ENCODE results near the gene REC114.
"Not testable (repeated sequence)": the region's sequence is repeated elsewhere in the genome, so short reads cannot be mapped to it uniquely, and the experiment has no call there.

The REC114 gene

GRCh38 chr15:73442968-73443367 lies at the start of gene REC114:
Gene REC114 (plus strand): TSS chr15:73443164. CDS start chr15:73443186, 22 bp downstream.
- DNase-seq (ENCODE audit: low read depth in 4 of 4, low spot score in 1 of 4): no peak

GRCh38 chr15:73393336-73393735 lies 49.6 kb upstream of the REC114 start:
- DNase-seq (ENCODE audit: low read depth in 4 of 4, low spot score in 1 of 4): no peak

GRCh38 chr15:73394782-73395181 lies 48.2 kb upstream of the REC114 start:
- no peak for DNase-seq (ENCODE audit: low read depth in 4 of 4, low spot score in 1 of 4)

GRCh38 chr15:73395671-73396070 lies 47.3 kb upstream of the REC114 start:
- no peak for DNase-seq (ENCODE audit: low read depth in 4 of 4, low spot score in 1 of 4)

- no peak for DNase-seq (ENCODE audit: low read depth in 4 of 4, low spot score in 1 of 4)
These were observed 45.5 kb upstream of the REC114 start for GRCh38 chr15:73397461-73397860.

GRCh38 chr15:73398861-73399260 lies 44.1 kb upstream of the REC114 start:
- DNase-seq (ENCODE audit: low read depth in 4 of 4, low spot score in 1 of 4): no peak

GRCh38 chr15:73400222-73400621 lies 42.7 kb upstream of the REC114 start:
- not testable (repeated sequence) for DNase-seq (ENCODE audit: low read depth in 4 of 4, low spot score in 1 of 4)

GRCh38 chr15:73403171-73403570 lies 39.8 kb upstream of the REC114 start:
- DNase-seq (ENCODE audit: low read depth in 4 of 4, low spot score in 1 of 4): no peak

GRCh38 chr15:73414876-73415275 lies 28.1 kb upstream of the REC114 start:
- DNase-seq (ENCODE audit: low read depth in 4 of 4, low spot score in 1 of 4): no peak

- DNase-seq (ENCODE audit: low read depth in 4 of 4, low spot score in 1 of 4): no peak
These were observed 18.5 kb upstream of the REC114 start for GRCh38 chr15:73424506-73424905.

GRCh38 chr15:73425510-73425909 lies 17.5 kb upstream of the REC114 start:
- DNase-seq (ENCODE audit: low read depth in 4 of 4, low spot score in 1 of 4): no peak

GRCh38 chr15:73426323-73426994 lies 16.5 kb upstream of the REC114 start:
- DNase-seq (ENCODE audit: low read depth in 4 of 4, low spot score in 1 of 4): no peak

GRCh38 chr15:73431329-73431728 lies 11.6 kb upstream of the REC114 start:
- DNase-seq (ENCODE audit: low read depth in 4 of 4, low spot score in 1 of 4): not testable (repeated sequence)

GRCh38 chr15:73433873-73434272 lies 9.1 kb upstream of the REC114 start:
- DNase-seq (ENCODE audit: low read depth in 4 of 4, low spot score in 1 of 4): no peak

- DNase-seq (ENCODE audit: low read depth in 4 of 4, low spot score in 1 of 4): no peak
These were observed 6.4 kb upstream of the REC114 start for GRCh38 chr15:73436613-73437012.

- DNase-seq (ENCODE audit: low read depth in 4 of 4, low spot score in 1 of 4): no peak
These were observed 5.3 kb upstream of the REC114 start for GRCh38 chr15:73437543-73438109.

GRCh38 chr15:73438651-73439050 lies 4.3 kb upstream of the REC114 start:
- DNase-seq (ENCODE audit: low read depth in 4 of 4, low spot score in 1 of 4): no peak

- no peak for DNase-seq (ENCODE audit: low read depth in 4 of 4, low spot score in 1 of 4)
These were observed 2.4 kb upstream of the REC114 start for GRCh38 chr15:73440571-73440970.

- DNase-seq (ENCODE audit: low read depth in 4 of 4, low spot score in 1 of 4): no peak
These were observed 543 bp upstream of the REC114 start for GRCh38 chr15:73442421-73442820.

- not testable (repeated sequence) for DNase-seq (ENCODE audit: low read depth in 4 of 4, low spot score in 1 of 4)
These were observed 4.5 kb downstream of the REC114 start for GRCh38 chr15:73447471-73447870.

GRCh38 chr15:73448158-73448758 lies 5.3 kb downstream of the REC114 start:
- not testable (repeated sequence) for DNase-seq (ENCODE audit: low read depth in 4 of 4, low spot score in 1 of 4)

- not testable (repeated sequence) for DNase-seq (ENCODE audit: low read depth in 4 of 4, low spot score in 1 of 4)
These were observed 7.0 kb downstream of the REC114 start for GRCh38 chr15:73449980-73450379.

- DNase-seq (ENCODE audit: low read depth in 4 of 4, low spot score in 1 of 4): no peak
These were observed 11.1 kb downstream of the REC114 start for GRCh38 chr15:73454096-73454495.
